NT2/D1 (cell line): ENCODE results near the gene GTSE1.

Experiments used
- SUZ12 ChIP-seq: IDR thresholded peaks from 2 replicates; pipeline ENCODE4 v1.6.1; 2011; ENCODE audit not compliant: insufficient read length, insufficient read depth; ENCODE audit errors: extremely low read depth
- YY1 ChIP-seq: IDR thresholded peaks from 2 replicates; pipeline ENCODE4 v1.6.1; 2011; ENCODE audit not compliant: insufficient read length, insufficient read depth
- ZNF274 ChIP-seq: IDR thresholded peaks from 2 replicates; pipeline ENCODE4 v1.6.1; 2011; ENCODE audit warnings: mild to moderate bottlenecking, low read depth, low read length

DNA sequence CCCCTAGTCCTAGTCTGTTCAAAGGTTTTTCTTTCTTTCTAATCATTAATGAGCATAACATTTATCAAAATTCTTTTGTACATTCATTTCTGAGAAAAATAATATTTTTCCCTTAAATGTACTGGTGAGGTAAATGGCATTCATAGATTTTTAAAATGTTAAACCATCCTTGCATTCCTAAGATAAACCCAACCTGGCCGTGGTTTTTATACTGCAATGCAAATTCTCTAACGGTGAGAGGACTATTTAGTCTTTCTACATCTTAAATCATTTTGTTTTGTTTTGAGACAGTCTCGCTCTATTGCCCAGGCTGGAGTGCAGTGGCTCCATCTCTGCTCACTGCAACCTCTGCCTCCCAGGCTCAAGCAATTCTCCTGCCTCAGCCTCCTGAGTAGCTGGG, 79.4 kb downstream of the GTSE1 start:
- TF ChIP-seq ZNF274 (no peak), YY1 (no peak), SUZ12 (no peak)
